IMR-90 (cell line): Measurements from ENCODE around the gene CLP1. TPM values are rescaled to one million over a fixed set of nuclear protein-coding genes. Genes with fewer than 3 reads are reported as not detected.

Source experiments
- ATAC-seq: fragments of 200-7000 bp; cut with Tn5 transposase; 2 replicates; pipeline ENCODE4 v1.9.1; 2020; ENCODE audit warnings: low read depth, mild to moderate bottlenecking, moderate library complexity
- BruUV-seq: library from RNA; stranded (reverse); fragments of 400-500 nt; replicated peaks from 2 replicates; lab custom pipeline; 2021; lab: Mats Ljungman, UMichigan
- CTCF ChIA-PET: fragments of 300-600 bp; formaldehyde crosslinking; extraction: SDS; loops from one replicate; lab custom pipeline; 2021; ENCODE audit warnings: antibody characterized with exemption; lab: Yijun Ruan, JAX
- POLR2A ChIA-PET: fragments of 300-600 bp; sonication (Branson Sonifier 250); formaldehyde crosslinking; loops from one replicate; lab custom pipeline; 2022; ENCODE audit warnings: antibody characterized with exemption; ENCODE audit not compliant: unreplicated experiment; lab: Charles Lee
- DNase-seq: peaks from one replicate; pipeline ENCODE4 v3.0.0; 2013
- H2AFZ ChIP-seq: replicated peaks from 2 replicates; pipeline ENCODE3; 2013; ENCODE audit warnings: low read length, mild to moderate bottlenecking; ENCODE audit not compliant: poor library complexity
- H2AK5ac ChIP-seq: 2 replicates; pipeline ENCODE4 v1.6.1; 2013; ENCODE audit warnings: low read depth, low read length, inconsistent platforms
- H2AK9ac ChIP-seq: replicated peaks from 2 replicates; pipeline ENCODE3; 2013; ENCODE audit warnings: mild to moderate bottlenecking, low read depth, low read length, moderate library complexity; ENCODE audit not compliant: poor library complexity
- H2BK120ac ChIP-seq: 2 replicates; pipeline ENCODE4 v1.6.1; 2013; ENCODE audit warnings: low read depth, low read length, inconsistent platforms
- H2BK15ac ChIP-seq: 3 replicates; pipeline ENCODE4 v1.6.1; 2013; ENCODE audit warnings: low read depth, low read length, inconsistent platforms
- H2BK20ac ChIP-seq: 2 replicates; pipeline ENCODE4 v1.6.1; 2013; ENCODE audit warnings: low read depth, mild to moderate bottlenecking, inconsistent platforms, low read length, moderate library complexity
- H2BK5ac ChIP-seq: 2 replicates; pipeline ENCODE4 v1.6.1; 2013; ENCODE audit warnings: mild to moderate bottlenecking, low read depth, low read length, inconsistent platforms; ENCODE audit not compliant: poor library complexity, severe bottlenecking
- H3K14ac ChIP-seq: replicated peaks from 2 replicates; pipeline ENCODE4 v1.6.1; 2013; ENCODE audit warnings: low read depth, low read length, inconsistent platforms
- H3K18ac ChIP-seq: 2 replicates; pipeline ENCODE4 v1.6.1; 2013; ENCODE audit warnings: low read depth, low read length, control low read depth
- H3K23ac ChIP-seq: 2 replicates; pipeline ENCODE4 v1.6.1; 2013; ENCODE audit warnings: low read depth, low read length, inconsistent platforms
- H3K27ac ChIP-seq: 2 replicates; pipeline ENCODE4 v1.5.1; 2013; ENCODE audit warnings: mild to moderate bottlenecking, control low read depth, low read length; ENCODE audit not compliant: insufficient read depth
- H3K27me3 ChIP-seq: 2 replicates; pipeline ENCODE4 v1.6.1; 2013; ENCODE audit warnings: low read length; ENCODE audit not compliant: control insufficient read depth, insufficient read depth
- H3K36me3 ChIP-seq: 2 replicates; pipeline ENCODE4 v1.6.1; 2013; ENCODE audit warnings: low read length, mixed read lengths; ENCODE audit not compliant: control insufficient read depth, insufficient read depth
- H3K4ac ChIP-seq: 2 replicates; pipeline ENCODE4 v1.6.1; 2013; ENCODE audit warnings: low read depth, low read length, inconsistent platforms
- H3K4me1 ChIP-seq: 2 replicates; pipeline ENCODE4 v1.6.1; 2013; ENCODE audit warnings: low read length, mixed read lengths; ENCODE audit not compliant: control insufficient read depth, insufficient read depth
- H3K4me2 ChIP-seq: 2 replicates; pipeline ENCODE4 v1.6.1; 2013; ENCODE audit warnings: low read depth, mild to moderate bottlenecking, control low read depth, low read length, moderate library complexity
- H3K4me3 ChIP-seq: 2 replicates; pipeline ENCODE4 v1.5.1; 2013; ENCODE audit warnings: low read depth, mild to moderate bottlenecking, control low read depth, low read length, moderate library complexity; ENCODE audit not compliant: insufficient read depth
- H3K56ac ChIP-seq: 2 replicates; pipeline ENCODE4 v1.6.1; 2013; ENCODE audit warnings: low read length, inconsistent platforms; ENCODE audit not compliant: insufficient read depth; ENCODE audit errors: extremely low read depth
- H3K79me1 ChIP-seq, 2 experiments: 2 replicates each; pipeline ENCODE4 v1.6.1; 2013; ENCODE audit warnings: low read length in 2 of 2, inconsistent platforms in 1 of 2, low read depth in 1 of 2
- H3K9ac ChIP-seq: 2 replicates; pipeline ENCODE4 v1.6.1; 2013; ENCODE audit warnings: low read depth, low read length, control low read depth
- H3K9me1 ChIP-seq: 2 replicates; pipeline ENCODE4 v1.6.1; 2013; ENCODE audit warnings: low read length, inconsistent platforms; ENCODE audit not compliant: insufficient read depth
- H3K9me3 ChIP-seq: 2 replicates; pipeline ENCODE4 v1.6.1; 2013; ENCODE audit warnings: low read length; ENCODE audit not compliant: control insufficient read depth, insufficient read depth
- H4K20me1 ChIP-seq: 2 replicates; pipeline ENCODE4 v1.6.1; 2013; ENCODE audit warnings: low read length, inconsistent platforms; ENCODE audit not compliant: insufficient read depth
- H4K5ac ChIP-seq: 2 replicates; pipeline ENCODE4 v1.6.1; 2013; ENCODE audit warnings: mild to moderate bottlenecking, low read depth, low read length, control low read depth
- H4K8ac ChIP-seq, 2 experiments: 2 replicates each; pipeline ENCODE4 v1.6.1; 2013; ENCODE audit warnings: low read depth in 2 of 2, low read length in 2 of 2, control low read depth in 1 of 2, inconsistent platforms in 1 of 2
- H4K91ac ChIP-seq: 2 replicates; pipeline ENCODE4 v1.6.1; 2013; ENCODE audit warnings: low read depth, low read length, inconsistent platforms; ENCODE audit not compliant: insufficient read depth
- CEBPB ChIP-seq: IDR thresholded peaks from 2 replicates; pipeline ENCODE4 v1.6.1; 2012; ENCODE audit warnings: low read depth, low read length, improper control_type of control experiment
- FOS ChIP-seq: fragments of 150-350 bp; IDR thresholded peaks from 2 replicates; pipeline ENCODE4 v1.6.1; 2016; ENCODE audit warnings: low read depth, low read length
- MAFK ChIP-seq: IDR thresholded peaks from 2 replicates; pipeline ENCODE4 v1.6.1; 2012; ENCODE audit warnings: low read depth, low read length, improper control_type of control experiment
- MAZ ChIP-seq: IDR thresholded peaks from 2 replicates; pipeline ENCODE4 v1.6.1; 2012; ENCODE audit warnings: low read depth, mild to moderate bottlenecking, low read length, improper control_type of control experiment, moderate library complexity, borderline replicate concordance
- MXI1 ChIP-seq: IDR thresholded peaks from 2 replicates; pipeline ENCODE4 v1.6.1; 2012; ENCODE audit warnings: low read depth, mild to moderate bottlenecking, low read length, moderate library complexity, borderline replicate concordance
- NFE2L2 ChIP-seq: fragments of 150-350 bp; IDR thresholded peaks from 2 replicates; pipeline ENCODE4 v1.6.1; 2016; ENCODE audit warnings: low read depth, mild to moderate bottlenecking, low read length
- POLR2A ChIP-seq: IDR thresholded peaks from 2 replicates; pipeline ENCODE4 v1.6.1; 2012; ENCODE audit warnings: mild to moderate bottlenecking, low read depth, low read length
- RCOR1 ChIP-seq: IDR thresholded peaks from 2 replicates; pipeline ENCODE4 v1.6.1; 2012; ENCODE audit warnings: mild to moderate bottlenecking, low read length, improper control_type of control experiment; ENCODE audit not compliant: insufficient replicate concordance
- RFX5 ChIP-seq: IDR thresholded peaks from 2 replicates; pipeline ENCODE4 v1.8.0; 2012; ENCODE audit warnings: low read depth, mild to moderate bottlenecking, low read length, moderate library complexity
- WGBS, 2 experiments: methylation state at CpG; one replicate each; pipeline versions ENCODE4 v1.1.5 to v1.1.7; 2013; ENCODE audit warnings: missing lambda C conversion rate in 2 of 2; ENCODE audit not compliant: insufficient read length in 1 of 2; ENCODE audit errors: extremely low coverage in 2 of 2; 5-methylcytosine and 5-hydroxymethylcytosine counted together
- dilution Hi-C: fragments of 300-500 bp; cut with HindIII; formaldehyde crosslinking; loops from one replicate; pipeline ENCODE4 v1.14.3; 2018; ENCODE audit warnings: low sequenced_read_pairs; ENCODE audit not compliant: unreplicated experiment
- in situ Hi-C: fragments of 300-500 bp; cut with MboI; formaldehyde crosslinking; loops from 3 replicates; pipeline ENCODE4 v1.14.3; 2019; ENCODE audit warnings: low sequenced_read_pairs, inconsistent platforms, mixed read lengths
- intact Hi-C: fragments of 100-400 bp; cut with micrococcal nuclease; formaldehyde crosslinking; loops from 2 replicates; pipeline ENCODE4 v1.10.0; 2022
- polyA plus RNA-seq, 3 experiments: library from polyadenylated mRNA; depleted of rRNA; stranded (reverse); fragments of >200 nt; gene quantifications; 2 replicates each; pipeline ENCODE4 v1.2.3, GENCODE V29; 2012; ENCODE audit warnings: low replicate concordance in 1 of 3
- total RNA-seq: library from RNA; depleted of rRNA; stranded (reverse); fragments of >200 nt; gene quantifications from 2 replicates; pipeline ENCODE4 v1.2.3, GENCODE V29; 2012
- TF ChIP-seq, protein P1 (sequence below): fragments of 150-350 bp; IDR thresholded peaks from 2 replicates; pipeline ENCODE4 v1.6.1; 2017; ENCODE audit warnings: mild to moderate bottlenecking, antibody characterized with exemption, low read length, low read depth
- TF ChIP-seq, protein P2 (sequence below): fragments of 150-350 bp; IDR thresholded peaks from 2 replicates; pipeline ENCODE4 v1.6.1; 2016; ENCODE audit warnings: low read depth, mild to moderate bottlenecking, low read length, moderate library complexity, borderline replicate concordance

The CLP1 gene
- total and polyA plus RNA-seq, 2 of the 4 experiments (the other 2 are of a cell fraction), result 16.5 to 24.0 TPM

- no peak overlapping the region for H3K4me2 ChIP-seq
- no peak overlapping the region for H3K18ac ChIP-seq
- no peaks in the 10 kb centered on the region for H4K20me1 ChIP-seq
- no peaks in the 10 kb centered on the region for H3K36me3 ChIP-seq
- no peak overlapping the region for H3K14ac ChIP-seq
- no peak overlapping the region for H3K23ac ChIP-seq
- no peak overlapping the region for H2AK5ac ChIP-seq
- H3K4ac ChIP-seq, result no peak overlapping the region
- H3K4me3 ChIP-seq, result no peak overlapping the region
- H2BK20ac ChIP-seq, result no peak overlapping the region
- POLR2A ChIA-PET, result no interaction called here
- no peak overlapping the region for H2BK120ac ChIP-seq
- DNase-seq (no peak), ATAC-seq (no peak)
- no peaks in the 10 kb centered on the region for H3K9me3 ChIP-seq
- no peaks in the 10 kb centered on the region for H3K9me1 ChIP-seq
- H4K5ac ChIP-seq, result no peak overlapping the region
- no peak overlapping the region for H3K56ac ChIP-seq
- H3K4me1 ChIP-seq, result no peaks in the 10 kb centered on the region
- no TSS peak for BruUV-seq
- H2AFZ ChIP-seq, result no peak overlapping the region
- no peaks in the 10 kb centered on the region for H3K79me1 ChIP-seq
- H3K9ac ChIP-seq, result no peak overlapping the region
- H2AK9ac ChIP-seq, result no peak overlapping the region
- no peak overlapping the region for H2BK5ac ChIP-seq
- intact Hi-C loops (no loop called here), in situ Hi-C loops (no loop called here), dilution Hi-C loops (no loop called here)
- TF ChIP-seq, protein P1, sequence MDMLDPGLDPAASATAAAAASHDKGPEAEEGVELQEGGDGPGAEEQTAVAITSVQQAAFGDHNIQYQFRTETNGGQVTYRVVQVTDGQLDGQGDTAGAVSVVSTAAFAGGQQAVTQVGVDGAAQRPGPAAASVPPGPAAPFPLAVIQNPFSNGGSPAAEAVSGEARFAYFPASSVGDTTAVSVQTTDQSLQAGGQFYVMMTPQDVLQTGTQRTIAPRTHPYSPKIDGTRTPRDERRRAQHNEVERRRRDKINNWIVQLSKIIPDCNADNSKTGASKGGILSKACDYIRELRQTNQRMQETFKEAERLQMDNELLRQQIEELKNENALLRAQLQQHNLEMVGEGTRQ, result no peak
- no peak for TF ChIP-seq CEBPB
- no peak for TF ChIP-seq RCOR1
- no peak for TF ChIP-seq FOS
- TF ChIP-seq, protein P2, sequence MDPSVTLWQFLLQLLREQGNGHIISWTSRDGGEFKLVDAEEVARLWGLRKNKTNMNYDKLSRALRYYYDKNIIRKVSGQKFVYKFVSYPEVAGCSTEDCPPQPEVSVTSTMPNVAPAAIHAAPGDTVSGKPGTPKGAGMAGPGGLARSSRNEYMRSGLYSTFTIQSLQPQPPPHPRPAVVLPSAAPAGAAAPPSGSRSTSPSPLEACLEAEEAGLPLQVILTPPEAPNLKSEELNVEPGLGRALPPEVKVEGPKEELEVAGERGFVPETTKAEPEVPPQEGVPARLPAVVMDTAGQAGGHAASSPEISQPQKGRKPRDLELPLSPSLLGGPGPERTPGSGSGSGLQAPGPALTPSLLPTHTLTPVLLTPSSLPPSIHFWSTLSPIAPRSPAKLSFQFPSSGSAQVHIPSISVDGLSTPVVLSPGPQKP, result no peak
- TF ChIP-seq POLR2A, result no peak
- no peak for TF ChIP-seq RFX5
- TF ChIP-seq MXI1, result no peak
- TF ChIP-seq MAFK, result no peak
- no peak for TF ChIP-seq NFE2L2
- TF ChIP-seq MAZ, result no peak
- H3K27ac ChIP-seq, result no peak overlapping the region
- peaks cover 1% of the 10 kb centered on the region; the same call in 1 of the 2 replicates for H3K27me3 ChIP-seq
- H4K91ac ChIP-seq, result no peak overlapping the region
- CTCF ChIA-PET, result interaction anchor here (1.0 kb wide), 1 partner anchor 10 kb away, joined by 3 read pairs; no protein-coding TSS in a partner anchor
- H2BK15ac ChIP-seq, result no peak overlapping the region
- WGBS, 2 experiments, result no CpG with 5 or more reads among the region's 2 CpGs
- H4K8ac ChIP-seq, result no peak overlapping the region
These were observed 32.7 kb upstream of the CLP1 start for GRCh38 chr11:57624864-57625263.
